Measurements from ENCODE around the gene GPR34. TPM values are rescaled to one million over a fixed set of nuclear protein-coding genes. Genes with fewer than 3 reads are reported as not detected.
"Not testable (repeated sequence)": the region's sequence is repeated elsewhere in the genome, so short reads cannot be mapped to it uniquely, and the experiment has no call there.

Gene GPR34
- total and polyA plus RNA-seq, 2 of the 4 experiments (the other 2 are of a cell fraction), result not detected

DNA sequence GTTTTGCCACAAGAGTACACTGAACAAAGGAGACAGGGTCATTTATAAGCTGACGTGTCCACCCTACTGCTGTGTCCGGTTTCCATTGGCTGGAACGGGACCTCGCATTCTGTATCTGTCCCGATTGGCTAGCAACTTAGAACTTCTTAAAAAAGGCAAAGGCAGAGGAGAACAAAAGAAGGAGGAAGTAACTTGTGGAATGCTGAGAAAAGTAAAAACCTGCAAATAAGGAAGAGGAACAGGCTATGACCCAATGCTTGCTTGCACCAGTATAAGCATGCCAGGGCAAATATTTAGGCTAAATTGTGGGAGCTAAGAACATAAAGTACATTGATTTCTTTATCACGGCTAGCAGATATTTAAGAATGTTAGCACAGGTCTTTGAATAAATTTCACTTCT lies 30.8 kb downstream of the GPR34 start:
- H3K9me3 ChIP-seq (ENCODE audit: control insufficient read depth, insufficient read depth, low read length); H2BK5ac ChIP-seq (ENCODE audit: low read depth, low read length, poor library complexity, severe bottlenecking); H3K4ac ChIP-seq (ENCODE audit: low read depth, low read length); H4K91ac ChIP-seq (ENCODE audit: insufficient read depth, low read depth, low read length); H3K18ac ChIP-seq (ENCODE audit: low read depth, low read length); H3K4me2 ChIP-seq (ENCODE audit: low read depth, low read length); CTCF ChIA-PET; H4K5ac ChIP-seq (ENCODE audit: low read depth, low read length); H3K4me3 ChIP-seq (ENCODE audit: insufficient read depth, low read depth, low read length); H2BK120ac ChIP-seq (ENCODE audit: low read depth, low read length); H2BK20ac ChIP-seq (ENCODE audit: low read depth, low read length); H3K9me1 ChIP-seq (ENCODE audit: insufficient read depth, low read length); in situ Hi-C loops (cut with MboI; ENCODE audit: low sequenced_read_pairs); ATAC-seq (ENCODE audit: low read depth); H3K36me3 ChIP-seq (ENCODE audit: control insufficient read depth, insufficient read depth, low read length); H3K9ac ChIP-seq (ENCODE audit: low read depth, low read length); H4K20me1 ChIP-seq (ENCODE audit: insufficient read depth, low read length); H2AFZ ChIP-seq (replicated peaks; ENCODE audit: low read length, poor library complexity); H2AK9ac ChIP-seq (replicated peaks; ENCODE audit: low read depth, low read length, poor library complexity); H2AK5ac ChIP-seq (ENCODE audit: low read depth, low read length); H2BK15ac ChIP-seq (ENCODE audit: low read depth, low read length); H3K79me1 ChIP-seq (ENCODE audit: low read depth in 1 of 2, low read length in 2 of 2); H3K27ac ChIP-seq (ENCODE audit: insufficient read depth, low read length); H3K14ac ChIP-seq (replicated peaks; ENCODE audit: low read depth, low read length); H3K4me1 ChIP-seq (ENCODE audit: control insufficient read depth, insufficient read depth, low read length); BruUV-seq (replicated peaks); intact Hi-C loops (cut with micrococcal nuclease); DNase-seq; dilution Hi-C loops (cut with HindIII; ENCODE audit: low sequenced_read_pairs, unreplicated experiment); H3K56ac ChIP-seq (ENCODE audit: extremely low read depth, insufficient read depth, low read length); H4K8ac ChIP-seq (ENCODE audit: low read depth in 2 of 2, low read length in 2 of 2); H3K27me3 ChIP-seq (ENCODE audit: control insufficient read depth, insufficient read depth, low read length); POLR2A ChIA-PET (ENCODE audit: unreplicated experiment); H3K23ac ChIP-seq (ENCODE audit: low read depth, low read length): not testable (repeated sequence)
- no CpG with 5 or more reads among the region's 6 CpGs for WGBS, 2 experiments (ENCODE audit: extremely low coverage in 2 of 2, insufficient read length in 1 of 2)
